Omental fat pad (tissue), 4 donors: Measurements from ENCODE around the gene KCNG2. TPM values are rescaled to one million over a fixed set of nuclear protein-coding genes. Genes with fewer than 3 reads are reported as not detected.

Experiments used
- ATAC-seq: fragments of 150-250 bp; one replicate; pipeline ENCODE4 v1.9.1; 2016; ENCODE audit warnings: mild to moderate bottlenecking, moderate library complexity; ENCODE audit not compliant: low FRiP score
- DNase-seq: peaks from one replicate; pipeline ENCODE4 v3.0.0-alpha.2; 2019; ENCODE audit warnings: low spot score
- CTCF ChIP-seq, 3 donors: fragments of 450-650 bp; IDR thresholded peaks; one replicate each; pipeline ENCODE4 v1.5.1; 2016 to 2017; ENCODE audit warnings: antibody characterized with exemption in 3 of 3, mild to moderate bottlenecking in 3 of 3, moderate library complexity in 2 of 3
- total RNA-seq, 4 donors: library from RNA; depleted of rRNA; stranded (reverse); fragments of >200 nt; gene quantifications; one replicate each; pipeline ENCODE4 v1.1.0, GENCODE V29; 2016

The KCNG2 gene
- total RNA-seq, 4 donors from 2014 or later: 0.75 to 2.4 (median 0.96) TPM; not detected in 1

GRCh38 chr18:79915161-79916127 is 117.7 kb downstream of the KCNG2 start:
- ATAC-seq: no peak
- TF ChIP-seq CTCF (IDR thresholded peaks at IDR 0.05): no peak
- no peak for DNase-seq

- no peak for TF ChIP-seq CTCF (IDR thresholded peaks at IDR 0.05)
- DNase-seq: no peak
- no peak for ATAC-seq
Measured at GRCh38 chr18:79916128-79916494, 118.4 kb downstream of the KCNG2 start.

GRCh38 chr18:79916546-79917168 is 118.9 kb downstream of the KCNG2 start:
- no peak for TF ChIP-seq CTCF (IDR thresholded peaks at IDR 0.05)
- ATAC-seq (no peak), DNase-seq (peak; percentile 2)

- no peak for TF ChIP-seq CTCF (IDR thresholded peaks at IDR 0.05)
- peak; percentile 11 for DNase-seq
- no peak for ATAC-seq
Measured at GRCh38 chr18:79917169-79917852, 119.6 kb downstream of the KCNG2 start.

- ATAC-seq: no peak
- DNase-seq: no peak
- no peak for TF ChIP-seq CTCF (IDR thresholded peaks at IDR 0.05)
Measured at GRCh38 chr18:79917853-79918614, 120.3 kb downstream of the KCNG2 start.

GRCh38 chr18:79918615-79919011 is 120.9 kb downstream of the KCNG2 start:
- TF ChIP-seq CTCF (IDR thresholded peaks at IDR 0.05): no peak
- no peak for ATAC-seq
- peak; percentile 20 for DNase-seq
